ENCODE measurements around the gene CELF2. TPM values are rescaled to one million over a fixed set of nuclear protein-coding genes. Genes with fewer than 3 reads are reported as not detected.

The CELF2 gene
- total and polyA plus RNA-seq, 2 of the 4 experiments (the other 2 are of a cell fraction): 3.5 to 6.6 TPM

DNA sequence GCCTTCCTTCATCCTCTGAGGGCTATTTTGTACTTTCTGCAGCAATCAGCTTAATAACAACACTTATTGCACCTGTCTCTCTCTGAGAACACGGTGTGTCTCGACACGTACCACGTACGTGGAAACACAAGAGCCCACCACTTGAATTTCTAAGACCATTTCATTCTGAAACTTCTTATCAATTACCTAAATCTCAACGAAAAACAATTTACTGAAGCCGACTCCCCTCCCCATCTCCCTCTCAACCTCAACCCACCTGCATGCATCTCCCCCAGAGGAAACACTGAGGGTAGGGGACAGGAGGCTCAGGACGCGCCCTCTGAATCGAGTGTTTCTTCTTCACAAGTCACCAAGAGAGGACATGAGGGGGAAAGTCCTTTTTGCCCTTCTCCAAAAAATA is 315.2 kb downstream of the CELF2 start:
- Histone ChIP-seq H2BK15ac (ENCODE audit: low read depth, low read length) (no peak overlapping the region), H3K9ac (ENCODE audit: low read depth, low read length) (no peak overlapping the region), H3K27me3 (ENCODE audit: control insufficient read depth, insufficient read depth, low read length) (no peaks in the 10 kb centered on the region; the same call in 1 of the 2 replicates), H2AK9ac (replicated peaks; ENCODE audit: low read depth, low read length, poor library complexity) (no peak overlapping the region), H2AK5ac (ENCODE audit: low read depth, low read length) (no peak overlapping the region), H4K91ac (ENCODE audit: insufficient read depth, low read depth, low read length) (no peak overlapping the region), H3K18ac (ENCODE audit: low read depth, low read length) (no peak overlapping the region), H3K56ac (ENCODE audit: extremely low read depth, insufficient read depth, low read length) (no peak overlapping the region), H3K36me3 (ENCODE audit: control insufficient read depth, insufficient read depth, low read length) (no peaks in the 10 kb centered on the region), H4K8ac (ENCODE audit: low read depth in 2 of 2, low read length in 2 of 2) (no peak overlapping the region), H3K23ac (ENCODE audit: low read depth, low read length) (no peak overlapping the region), H3K4me1 (ENCODE audit: control insufficient read depth, insufficient read depth, low read length) (no peaks in the 10 kb centered on the region; the same call in 1 of the 2 replicates), H2BK20ac (ENCODE audit: low read depth, low read length) (no peak overlapping the region), H2BK120ac (ENCODE audit: low read depth, low read length) (no peak overlapping the region), H2AFZ (replicated peaks; ENCODE audit: low read length, poor library complexity) (no peak overlapping the region), H3K4me3 (ENCODE audit: insufficient read depth, low read depth, low read length) (no peak overlapping the region), H3K79me1 (ENCODE audit: low read depth in 1 of 2, low read length in 2 of 2) (no peaks in the 10 kb centered on the region), H3K27ac (ENCODE audit: insufficient read depth, low read length) (no peak overlapping the region), H3K4ac (ENCODE audit: low read depth, low read length) (no peak overlapping the region), H4K20me1 (ENCODE audit: insufficient read depth, low read length) (no peaks in the 10 kb centered on the region), H3K14ac (replicated peaks; ENCODE audit: low read depth, low read length) (no peak overlapping the region), H4K5ac (ENCODE audit: low read depth, low read length) (no peak overlapping the region), H3K9me3 (ENCODE audit: control insufficient read depth, insufficient read depth, low read length) (no peaks in the 10 kb centered on the region), H3K9me1 (ENCODE audit: insufficient read depth, low read length) (no peaks in the 10 kb centered on the region), H2BK5ac (ENCODE audit: low read depth, low read length, poor library complexity, severe bottlenecking) (no peak overlapping the region), H3K4me2 (ENCODE audit: low read depth, low read length) (no peak overlapping the region)
- CTCF ChIA-PET: no interaction called here
- dilution Hi-C loops (cut with HindIII; ENCODE audit: low sequenced_read_pairs, unreplicated experiment) (no loop called here), in situ Hi-C loops (cut with MboI; ENCODE audit: low sequenced_read_pairs) (no loop called here), intact Hi-C loops (cut with micrococcal nuclease) (no loop called here)
- ATAC-seq (ENCODE audit: low read depth) (no peak), DNase-seq (no peak)
- WGBS, 2 experiments (ENCODE audit: extremely low coverage in 2 of 2, insufficient read length in 1 of 2): 86 to 100% methylated on average over 1 of the region's 10 CpGs
- TSS peak; percentile 62 for BruUV-seq (replicated peaks)
- no peak for TF ChIP-seq NFE2L2 (IDR thresholded peaks at IDR 0.05; ENCODE audit: low read depth, low read length)
- TF ChIP-seq POLR2A (IDR thresholded peaks at IDR 0.05; ENCODE audit: low read depth, low read length): no peak
- TF ChIP-seq MAFK (IDR thresholded peaks at IDR 0.05; ENCODE audit: low read depth, low read length): no peak
- TF ChIP-seq, protein P1, sequence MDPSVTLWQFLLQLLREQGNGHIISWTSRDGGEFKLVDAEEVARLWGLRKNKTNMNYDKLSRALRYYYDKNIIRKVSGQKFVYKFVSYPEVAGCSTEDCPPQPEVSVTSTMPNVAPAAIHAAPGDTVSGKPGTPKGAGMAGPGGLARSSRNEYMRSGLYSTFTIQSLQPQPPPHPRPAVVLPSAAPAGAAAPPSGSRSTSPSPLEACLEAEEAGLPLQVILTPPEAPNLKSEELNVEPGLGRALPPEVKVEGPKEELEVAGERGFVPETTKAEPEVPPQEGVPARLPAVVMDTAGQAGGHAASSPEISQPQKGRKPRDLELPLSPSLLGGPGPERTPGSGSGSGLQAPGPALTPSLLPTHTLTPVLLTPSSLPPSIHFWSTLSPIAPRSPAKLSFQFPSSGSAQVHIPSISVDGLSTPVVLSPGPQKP (IDR thresholded peaks at IDR 0.05; ENCODE audit: borderline replicate concordance, low read depth, low read length): no peak
- TF ChIP-seq, protein P2, sequence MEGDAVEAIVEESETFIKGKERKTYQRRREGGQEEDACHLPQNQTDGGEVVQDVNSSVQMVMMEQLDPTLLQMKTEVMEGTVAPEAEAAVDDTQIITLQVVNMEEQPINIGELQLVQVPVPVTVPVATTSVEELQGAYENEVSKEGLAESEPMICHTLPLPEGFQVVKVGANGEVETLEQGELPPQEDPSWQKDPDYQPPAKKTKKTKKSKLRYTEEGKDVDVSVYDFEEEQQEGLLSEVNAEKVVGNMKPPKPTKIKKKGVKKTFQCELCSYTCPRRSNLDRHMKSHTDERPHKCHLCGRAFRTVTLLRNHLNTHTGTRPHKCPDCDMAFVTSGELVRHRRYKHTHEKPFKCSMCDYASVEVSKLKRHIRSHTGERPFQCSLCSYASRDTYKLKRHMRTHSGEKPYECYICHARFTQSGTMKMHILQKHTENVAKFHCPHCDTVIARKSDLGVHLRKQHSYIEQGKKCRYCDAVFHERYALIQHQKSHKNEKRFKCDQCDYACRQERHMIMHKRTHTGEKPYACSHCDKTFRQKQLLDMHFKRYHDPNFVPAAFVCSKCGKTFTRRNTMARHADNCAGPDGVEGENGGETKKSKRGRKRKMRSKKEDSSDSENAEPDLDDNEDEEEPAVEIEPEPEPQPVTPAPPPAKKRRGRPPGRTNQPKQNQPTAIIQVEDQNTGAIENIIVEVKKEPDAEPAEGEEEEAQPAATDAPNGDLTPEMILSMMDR (conservative IDR thresholded peaks at IDR 0.05; ENCODE audit: low read depth, low read length): no peak
- TF ChIP-seq SMC3 (IDR thresholded peaks at IDR 0.05; ENCODE audit: low read depth, low read length): no peak
- no peak for TF ChIP-seq RFX5 (IDR thresholded peaks at IDR 0.05; ENCODE audit: low read depth, low read length)
- TF ChIP-seq MAZ (IDR thresholded peaks at IDR 0.05; ENCODE audit: borderline replicate concordance, low read depth, low read length): no peak
- TF ChIP-seq RCOR1 (IDR thresholded peaks at IDR 0.05; ENCODE audit: insufficient replicate concordance, low read length): no peak
- TF ChIP-seq, protein P3, sequence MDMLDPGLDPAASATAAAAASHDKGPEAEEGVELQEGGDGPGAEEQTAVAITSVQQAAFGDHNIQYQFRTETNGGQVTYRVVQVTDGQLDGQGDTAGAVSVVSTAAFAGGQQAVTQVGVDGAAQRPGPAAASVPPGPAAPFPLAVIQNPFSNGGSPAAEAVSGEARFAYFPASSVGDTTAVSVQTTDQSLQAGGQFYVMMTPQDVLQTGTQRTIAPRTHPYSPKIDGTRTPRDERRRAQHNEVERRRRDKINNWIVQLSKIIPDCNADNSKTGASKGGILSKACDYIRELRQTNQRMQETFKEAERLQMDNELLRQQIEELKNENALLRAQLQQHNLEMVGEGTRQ (IDR thresholded peaks at IDR 0.05; ENCODE audit: low read depth, low read length): no peak
- TF ChIP-seq CHD1 (IDR thresholded peaks at IDR 0.05; ENCODE audit: low read depth, low read length): no peak
- no peak for TF ChIP-seq MXI1 (IDR thresholded peaks at IDR 0.05; ENCODE audit: borderline replicate concordance, low read depth, low read length)
- no peak for TF ChIP-seq BHLHE40 (IDR thresholded peaks at IDR 0.05; ENCODE audit: low read depth, low read length)
- no peak for TF ChIP-seq FOS (IDR thresholded peaks at IDR 0.05; ENCODE audit: low read depth, low read length)
- no peak for TF ChIP-seq RAD21 (IDR thresholded peaks at IDR 0.05; ENCODE audit: low read length)
- TF ChIP-seq CEBPB (IDR thresholded peaks at IDR 0.05; ENCODE audit: low read depth, low read length): no peak
- POLR2A ChIA-PET (ENCODE audit: unreplicated experiment): no interaction called here
